ENCODE results near the gene CABCOCO1. TPM values are rescaled to one million over a fixed set of nuclear protein-coding genes. Genes with fewer than 3 reads are reported as not detected.

CABCOCO1 gene
- total RNA-seq, 1 experiment from 2014 or later = not detected

GRCh38 chr10:61742812-61743211, 80.1 kb downstream of the CABCOCO1 start:
- Mint-ChIP-seq H3K4me3 (ENCODE audit: unreplicated experiment) (no peak overlapping the region), H3K9me3 (ENCODE audit: unreplicated experiment) (no peaks in the 10 kb centered on the region), H3K36me3 (ENCODE audit: insufficient read depth, unreplicated experiment) (no peaks in the 10 kb centered on the region), H3K27me3 (ENCODE audit: insufficient read depth, unreplicated experiment) (no peaks in the 10 kb centered on the region), H3K4me1 (ENCODE audit: insufficient read depth, unreplicated experiment) (peaks cover 7% of the 10 kb centered on the region), H3K27ac (ENCODE audit: low read depth, unreplicated experiment) (no peak overlapping the region)
- intact Hi-C loops (cut with micrococcal nuclease) = no loop called here
- ChIA-PET POLR2A (no interaction called here), CTCF (no interaction called here)
- no TSS peak for BruUV-seq (replicated peaks)
- DNase-seq (ENCODE audit: unreplicated experiment) = no peak
- no peak for TF ChIP-seq CTCF (IDR thresholded peaks at IDR 0.05; ENCODE audit: unreplicated experiment)

- Mint-ChIP-seq H3K27me3 (ENCODE audit: insufficient read depth, unreplicated experiment) (no peaks in the 10 kb centered on the region), H3K36me3 (ENCODE audit: insufficient read depth, unreplicated experiment) (no peaks in the 10 kb centered on the region), H3K27ac (ENCODE audit: low read depth, unreplicated experiment) (no peak overlapping the region), H3K4me3 (ENCODE audit: unreplicated experiment) (no peak overlapping the region), H3K4me1 (ENCODE audit: insufficient read depth, unreplicated experiment) (peaks cover 11% of the 10 kb centered on the region), H3K9me3 (ENCODE audit: unreplicated experiment) (no peaks in the 10 kb centered on the region)
- no peak for DNase-seq (ENCODE audit: unreplicated experiment)
- CTCF ChIA-PET = interaction anchor here (1.4 kb wide), 1 partner anchor 11 kb away, joined by 3 read pairs; no protein-coding TSS in a partner anchor
- peak; percentile 25 for TF ChIP-seq CTCF (IDR thresholded peaks at IDR 0.05; ENCODE audit: unreplicated experiment)
- intact Hi-C loops (cut with micrococcal nuclease) = no loop called here
- POLR2A ChIA-PET = no interaction called here
- no TSS peak for BruUV-seq (replicated peaks)
Observed at GRCh38 chr10:61744469-61744868, 81.7 kb downstream of the CABCOCO1 start.

GRCh38 chr10:61746377-61746776, 83.6 kb downstream of the CABCOCO1 start:
- H3K4me1 Mint-ChIP-seq (ENCODE audit: insufficient read depth, unreplicated experiment) = peaks cover 16% of the 10 kb centered on the region
- H3K36me3 Mint-ChIP-seq (ENCODE audit: insufficient read depth, unreplicated experiment) = no peaks in the 10 kb centered on the region
- H3K27ac Mint-ChIP-seq (ENCODE audit: low read depth, unreplicated experiment) = no peak overlapping the region
- ChIA-PET POLR2A (interaction anchor here (0.7 to 3.4 kb wide), 2 partner anchors 154 to 281 kb away, joined by 3 to 10 read pairs; partner anchors contain the start of gene ARID5B), CTCF (interaction anchor here (0.7 to 1.2 kb wide), 3 partner anchors 14 to 89 kb away, joined by 4 read pairs; no protein-coding TSS in a partner anchor)
- DNase-seq (ENCODE audit: unreplicated experiment) = no peak
- H3K27me3 Mint-ChIP-seq (ENCODE audit: insufficient read depth, unreplicated experiment) = no peaks in the 10 kb centered on the region
- no peak for TF ChIP-seq CTCF (IDR thresholded peaks at IDR 0.05; ENCODE audit: unreplicated experiment)
- intact Hi-C loops (cut with micrococcal nuclease) = no loop called here
- no TSS peak for BruUV-seq (replicated peaks)
- H3K4me3 Mint-ChIP-seq (ENCODE audit: unreplicated experiment) = no peak overlapping the region
- no peaks in the 10 kb centered on the region for H3K9me3 Mint-ChIP-seq (ENCODE audit: unreplicated experiment)

GRCh38 chr10:61747307-61747706, 84.6 kb downstream of the CABCOCO1 start:
- Mint-ChIP-seq H3K4me1 (ENCODE audit: insufficient read depth, unreplicated experiment) (peaks cover 25% of the 10 kb centered on the region), H3K4me3 (ENCODE audit: unreplicated experiment) (no peak overlapping the region), H3K27me3 (ENCODE audit: insufficient read depth, unreplicated experiment) (no peaks in the 10 kb centered on the region), H3K9me3 (ENCODE audit: unreplicated experiment) (no peaks in the 10 kb centered on the region), H3K36me3 (ENCODE audit: insufficient read depth, unreplicated experiment) (no peaks in the 10 kb centered on the region), H3K27ac (ENCODE audit: low read depth, unreplicated experiment) (no peak overlapping the region)
- intact Hi-C loops (cut with micrococcal nuclease) = no loop called here
- ChIA-PET CTCF (interaction anchor here (1.1 to 1.5 kb wide), 3 partner anchors 34 to 87 kb away, joined by 3 read pairs; no protein-coding TSS in a partner anchor), POLR2A (interaction anchor here (1.0 to 3.4 kb wide), 2 partner anchors 68 to 153 kb away, joined by 3 to 10 read pairs; partner anchors contain the start of gene ARID5B)
- no peak for TF ChIP-seq CTCF (IDR thresholded peaks at IDR 0.05; ENCODE audit: unreplicated experiment)
- no peak for DNase-seq (ENCODE audit: unreplicated experiment)
- no TSS peak for BruUV-seq (replicated peaks)
